ENCODE results near the gene NEO1.

Gene NEO1, protein sequence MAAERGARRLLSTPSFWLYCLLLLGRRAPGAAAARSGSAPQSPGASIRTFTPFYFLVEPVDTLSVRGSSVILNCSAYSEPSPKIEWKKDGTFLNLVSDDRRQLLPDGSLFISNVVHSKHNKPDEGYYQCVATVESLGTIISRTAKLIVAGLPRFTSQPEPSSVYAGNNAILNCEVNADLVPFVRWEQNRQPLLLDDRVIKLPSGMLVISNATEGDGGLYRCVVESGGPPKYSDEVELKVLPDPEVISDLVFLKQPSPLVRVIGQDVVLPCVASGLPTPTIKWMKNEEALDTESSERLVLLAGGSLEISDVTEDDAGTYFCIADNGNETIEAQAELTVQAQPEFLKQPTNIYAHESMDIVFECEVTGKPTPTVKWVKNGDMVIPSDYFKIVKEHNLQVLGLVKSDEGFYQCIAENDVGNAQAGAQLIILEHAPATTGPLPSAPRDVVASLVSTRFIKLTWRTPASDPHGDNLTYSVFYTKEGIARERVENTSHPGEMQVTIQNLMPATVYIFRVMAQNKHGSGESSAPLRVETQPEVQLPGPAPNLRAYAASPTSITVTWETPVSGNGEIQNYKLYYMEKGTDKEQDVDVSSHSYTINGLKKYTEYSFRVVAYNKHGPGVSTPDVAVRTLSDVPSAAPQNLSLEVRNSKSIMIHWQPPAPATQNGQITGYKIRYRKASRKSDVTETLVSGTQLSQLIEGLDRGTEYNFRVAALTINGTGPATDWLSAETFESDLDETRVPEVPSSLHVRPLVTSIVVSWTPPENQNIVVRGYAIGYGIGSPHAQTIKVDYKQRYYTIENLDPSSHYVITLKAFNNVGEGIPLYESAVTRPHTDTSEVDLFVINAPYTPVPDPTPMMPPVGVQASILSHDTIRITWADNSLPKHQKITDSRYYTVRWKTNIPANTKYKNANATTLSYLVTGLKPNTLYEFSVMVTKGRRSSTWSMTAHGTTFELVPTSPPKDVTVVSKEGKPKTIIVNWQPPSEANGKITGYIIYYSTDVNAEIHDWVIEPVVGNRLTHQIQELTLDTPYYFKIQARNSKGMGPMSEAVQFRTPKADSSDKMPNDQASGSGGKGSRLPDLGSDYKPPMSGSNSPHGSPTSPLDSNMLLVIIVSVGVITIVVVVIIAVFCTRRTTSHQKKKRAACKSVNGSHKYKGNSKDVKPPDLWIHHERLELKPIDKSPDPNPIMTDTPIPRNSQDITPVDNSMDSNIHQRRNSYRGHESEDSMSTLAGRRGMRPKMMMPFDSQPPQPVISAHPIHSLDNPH (N-terminal part only)

DNA sequence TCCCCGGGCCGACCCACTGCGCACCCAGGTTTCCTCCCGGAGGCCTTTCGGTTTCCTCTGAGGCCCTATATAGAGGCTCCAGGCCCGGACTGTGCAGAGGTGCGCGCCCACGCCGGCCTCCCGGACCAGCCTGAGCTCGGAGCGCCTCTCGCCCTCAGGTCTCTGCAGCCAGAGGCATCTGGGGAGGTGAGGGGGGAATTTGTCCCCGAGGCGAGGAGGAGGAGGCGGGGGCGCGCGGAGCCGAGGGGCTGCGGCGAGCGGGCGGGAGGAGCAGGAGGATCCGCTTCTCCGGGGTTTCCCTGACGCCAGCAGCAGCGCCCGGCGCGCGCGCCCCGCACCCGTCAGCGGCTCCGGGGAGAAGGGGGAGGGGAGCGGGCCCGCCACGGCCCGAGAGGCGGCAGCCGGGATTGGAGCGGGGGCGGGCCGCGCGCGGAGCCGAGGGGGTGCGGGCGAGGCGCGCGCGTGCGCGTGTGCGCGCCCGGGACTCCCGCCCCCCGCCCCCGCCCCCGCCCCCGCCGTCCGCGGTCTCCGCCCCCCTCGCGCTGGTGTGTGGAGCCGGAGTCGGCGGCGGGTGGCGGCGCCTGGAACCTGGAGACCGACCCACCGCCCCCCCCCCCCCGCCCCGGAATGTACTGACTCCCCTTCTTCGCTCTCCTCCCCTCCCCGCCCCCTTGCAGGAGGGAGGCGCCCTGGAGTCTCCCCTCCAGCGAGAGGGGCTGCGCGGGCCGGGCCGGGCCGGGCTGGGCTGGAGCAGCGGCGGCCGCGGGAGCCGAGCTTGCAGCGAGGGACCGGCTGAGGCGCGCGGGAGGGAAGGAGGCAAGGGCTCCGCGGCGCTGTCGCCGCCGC is at the start of gene NEO1:
NEO1 (plus strand) TSS at position 657 of the 846 bp plus-strand sequence. CDS start 213 bp downstream, outside the sequence.
- peak; percentile 81 for DNase-seq

DNA sequence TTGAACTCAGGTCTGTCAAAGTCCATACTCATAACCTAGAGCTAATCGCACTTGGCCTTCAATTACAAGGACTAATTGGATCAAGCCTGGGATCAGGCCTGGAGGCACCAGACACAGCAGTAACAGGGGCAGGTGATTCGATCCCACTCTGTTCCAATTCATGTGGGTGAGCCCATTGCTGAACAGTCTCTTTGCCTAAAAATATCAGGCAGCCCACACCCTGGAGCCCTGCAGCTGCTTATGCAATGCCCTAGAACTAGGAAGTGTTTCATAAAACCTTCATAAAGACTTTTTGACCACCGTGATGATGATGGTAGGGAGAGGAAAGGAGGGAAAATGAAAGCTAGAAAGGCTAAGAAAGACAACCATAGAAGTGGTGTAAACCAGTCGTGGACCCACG is 47.8 kb upstream of the NEO1 start:
- DNase-seq = no peak

DNA sequence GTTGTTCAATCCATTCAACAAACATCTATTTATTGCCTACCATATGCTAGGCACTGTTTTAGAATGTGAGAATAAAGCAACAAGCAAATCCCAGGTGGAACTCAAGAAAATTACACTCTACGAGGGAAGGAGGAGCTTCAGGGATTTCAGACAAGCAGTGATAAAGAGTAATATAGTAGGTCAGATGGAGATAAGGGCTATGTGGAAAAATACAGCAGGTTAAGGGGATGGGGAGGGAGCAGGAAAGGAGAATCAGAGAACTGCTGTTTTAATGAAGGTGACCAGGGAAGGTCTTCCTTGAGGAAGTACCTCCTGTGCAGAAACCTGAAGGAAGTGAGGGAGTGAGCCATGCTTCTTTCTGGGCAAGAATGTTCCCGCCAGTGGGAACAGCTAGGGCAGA is 47.2 kb upstream of the NEO1 start:
- DNase-seq = no peak

- DNase-seq = no peak
Observed at GRCh38 chr15:73005446-73005845, 46.8 kb upstream of the NEO1 start.

DNA sequence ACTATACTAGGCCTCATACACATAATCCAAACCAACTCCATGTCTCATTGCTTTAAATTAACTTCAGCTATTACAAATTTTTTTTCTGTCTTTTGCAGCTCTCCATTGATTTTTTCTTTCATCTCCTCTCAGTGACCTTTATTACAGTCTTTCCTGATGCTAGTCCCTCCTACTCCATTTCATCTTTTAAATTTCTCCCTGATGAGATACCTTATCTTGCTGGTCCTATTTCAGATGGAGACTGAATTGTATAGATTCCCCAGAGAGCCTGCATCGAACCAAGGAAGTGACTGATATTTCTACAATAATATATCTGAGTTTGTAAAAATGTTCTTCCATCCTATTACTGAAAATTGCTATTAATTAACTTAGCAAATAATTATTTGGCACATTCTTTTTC is 45.7 kb upstream of the NEO1 start:
- DNase-seq = no peak

- DNase-seq = no peak
Observed at GRCh38 chr15:73009066-73010056, 42.9 kb upstream of the NEO1 start.

GRCh38 chr15:73010154-73011152 is 41.8 kb upstream of the NEO1 start:
- DNase-seq = no peak

DNA sequence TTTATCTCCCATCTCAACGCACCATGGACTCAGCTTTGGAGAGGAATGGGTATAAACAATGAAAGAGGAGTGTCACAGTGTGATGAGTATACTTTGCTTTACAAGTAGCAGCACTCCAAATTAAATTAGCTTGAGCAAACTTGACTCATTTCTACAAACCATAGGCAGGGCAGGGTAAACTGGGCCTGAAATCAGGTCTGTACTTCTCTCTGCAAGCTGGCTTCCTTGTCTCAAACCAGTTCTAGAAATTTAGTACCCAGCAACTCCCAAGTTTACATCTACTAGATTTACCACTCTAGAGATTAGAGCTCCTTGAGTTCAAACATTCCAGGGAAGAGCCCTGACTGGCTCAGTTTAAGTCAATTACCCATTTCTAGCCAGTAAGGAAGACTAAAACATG is 37.4 kb upstream of the NEO1 start:
- no peak for DNase-seq

DNA sequence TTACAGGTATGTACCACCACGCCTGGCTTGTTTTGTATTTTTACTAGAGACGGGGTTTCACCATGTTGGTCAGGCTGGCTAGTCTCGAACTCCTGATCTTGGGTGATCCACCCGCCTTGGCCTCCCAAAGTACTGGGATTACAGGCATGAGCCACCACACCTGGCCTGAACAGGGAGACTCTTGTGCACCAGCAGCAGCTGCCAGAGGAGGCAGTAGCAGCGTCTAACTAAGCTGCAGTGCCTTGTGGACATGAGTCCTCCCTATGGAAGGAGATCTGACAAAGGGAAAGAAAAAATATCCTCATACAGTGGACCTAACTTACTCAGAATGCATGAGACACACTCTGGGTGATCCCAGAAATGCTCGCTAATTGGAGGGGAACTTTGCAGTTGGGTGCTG is 36.8 kb upstream of the NEO1 start:
- no peak for DNase-seq

DNA sequence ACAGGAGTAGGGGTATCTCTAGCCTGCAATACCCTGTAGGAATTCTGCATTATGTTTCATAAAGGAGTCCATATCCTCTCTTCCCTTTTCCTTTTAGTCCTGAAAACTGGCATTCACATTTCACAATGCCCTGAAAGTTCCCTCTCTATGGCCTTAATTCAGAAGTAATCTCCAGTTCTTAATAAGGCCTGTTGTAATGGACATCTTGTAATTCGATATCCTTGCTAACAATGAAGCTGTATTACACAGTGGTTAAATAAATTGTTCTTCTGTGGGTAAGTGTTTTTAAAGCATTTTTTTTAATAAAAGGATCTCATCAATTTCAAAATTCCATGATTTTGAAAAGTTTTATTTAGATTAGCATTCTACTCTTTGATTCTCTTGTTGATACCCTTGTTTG is 34.3 kb upstream of the NEO1 start:
- no peak for DNase-seq

- no peak for DNase-seq
Observed at GRCh38 chr15:73019154-73019553, 33.1 kb upstream of the NEO1 start.

DNA sequence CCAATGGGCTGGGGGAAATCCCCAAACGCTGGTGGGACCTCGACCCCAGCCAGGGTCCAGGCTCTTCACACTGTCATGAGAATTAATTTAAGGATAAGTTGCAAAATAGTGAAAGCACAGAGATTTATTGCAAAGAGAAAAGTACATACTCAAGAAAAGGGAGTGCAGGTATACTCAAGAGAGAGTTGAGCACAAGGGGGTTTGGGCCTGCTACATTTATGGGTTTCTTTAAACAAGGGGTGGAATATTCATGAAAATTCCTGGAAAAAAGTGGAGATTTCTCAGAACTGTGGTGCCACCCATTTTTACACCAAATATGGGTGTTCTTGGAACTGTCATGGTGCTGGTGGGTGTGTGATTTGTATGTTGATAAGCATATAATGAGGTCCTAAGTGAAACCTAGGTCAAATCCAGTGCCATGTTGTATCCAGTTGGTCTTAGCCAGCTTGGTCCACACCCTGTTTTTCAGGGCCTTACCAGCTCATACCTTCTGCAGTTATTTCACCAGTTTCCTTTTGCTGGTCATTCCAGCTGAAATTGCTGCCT is 32.6 kb upstream of the NEO1 start:
- no peak for DNase-seq

DNA sequence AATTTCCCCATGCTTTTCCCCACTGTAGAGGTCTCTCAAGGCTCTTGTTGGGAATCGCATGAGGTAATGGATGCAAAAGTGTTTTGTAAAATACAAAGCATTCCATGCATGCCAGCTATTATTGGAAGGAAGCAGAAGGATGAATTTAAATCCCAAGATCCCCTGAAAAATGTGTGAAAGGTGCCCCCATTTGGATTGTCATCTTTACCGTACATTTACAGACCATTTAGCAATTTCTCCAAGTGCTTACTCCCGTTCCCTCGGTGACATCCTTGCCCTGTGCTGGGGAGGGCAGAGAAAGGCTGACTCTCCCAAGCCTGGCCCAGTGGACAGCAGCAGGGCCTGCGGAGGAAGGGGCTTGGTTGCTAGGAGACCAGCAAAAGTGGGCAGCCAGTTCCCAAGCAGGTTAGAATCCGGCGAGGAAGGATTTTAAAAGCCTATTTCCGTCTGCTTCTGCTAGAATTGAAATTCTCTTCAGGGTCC is 31.1 kb upstream of the NEO1 start:
- DNase-seq = no peak

DNA sequence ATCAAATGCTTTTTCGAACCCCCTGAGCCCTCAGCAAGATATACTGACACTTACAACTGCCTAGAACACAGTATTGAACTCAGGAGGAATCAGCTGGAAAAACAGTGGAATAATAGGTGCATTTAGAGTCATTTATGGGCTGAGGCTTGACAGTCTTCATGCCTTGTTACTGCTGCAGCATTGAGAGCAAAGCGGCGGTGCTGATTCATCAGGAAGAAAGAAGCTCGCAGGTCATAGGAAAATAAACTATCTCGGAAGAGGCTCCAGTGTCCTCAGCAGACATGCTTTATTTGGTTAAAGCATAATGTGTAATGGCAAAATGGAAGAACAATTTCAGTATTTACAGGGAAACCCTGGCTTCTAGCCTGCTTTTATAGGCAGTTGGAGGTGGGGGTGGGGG is 30.1 kb upstream of the NEO1 start:
- no peak for DNase-seq

DNA sequence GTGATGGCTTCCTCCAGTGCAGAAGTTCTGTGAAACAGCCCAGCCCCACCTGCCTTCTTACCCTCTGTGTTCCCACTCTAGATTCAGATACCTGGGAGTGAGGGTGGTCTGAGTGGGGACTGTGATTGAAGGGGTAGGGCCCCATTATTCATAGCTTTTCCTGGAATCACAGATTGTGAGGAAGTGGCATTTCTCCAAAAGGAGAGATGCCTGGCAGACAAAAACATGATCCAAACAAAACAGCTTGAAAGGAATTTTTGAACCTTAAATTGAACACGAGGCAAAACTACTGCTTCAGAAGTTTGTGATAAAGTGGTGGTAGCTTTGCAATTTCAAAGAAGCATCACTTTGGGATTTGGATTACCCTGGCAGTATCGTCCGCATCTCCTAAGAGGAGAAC is 29.2 kb upstream of the NEO1 start:
- DNase-seq = no peak

DNA sequence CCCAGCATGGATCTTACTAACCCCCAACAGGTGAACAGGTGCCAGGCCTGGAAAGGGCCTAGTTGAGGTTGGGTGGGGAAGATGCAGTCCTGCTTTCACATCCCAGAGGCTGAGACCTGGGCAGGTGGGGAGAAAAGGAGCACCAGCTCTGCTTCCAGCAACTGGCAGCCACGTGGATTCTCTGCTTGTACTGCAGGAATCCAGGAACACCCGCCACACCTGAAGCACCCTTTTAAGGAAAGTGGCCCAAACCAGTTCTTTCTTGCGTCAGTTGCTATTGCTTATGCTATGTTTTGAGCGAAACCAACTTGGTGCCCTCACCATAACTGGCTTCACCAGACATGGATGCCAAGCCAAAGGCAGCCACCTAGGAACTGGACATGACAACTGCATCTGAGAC is 28.1 kb upstream of the NEO1 start:
- DNase-seq = no peak

- no peak for DNase-seq
Observed at GRCh38 chr15:73026511-73027054, 25.7 kb upstream of the NEO1 start.

DNA sequence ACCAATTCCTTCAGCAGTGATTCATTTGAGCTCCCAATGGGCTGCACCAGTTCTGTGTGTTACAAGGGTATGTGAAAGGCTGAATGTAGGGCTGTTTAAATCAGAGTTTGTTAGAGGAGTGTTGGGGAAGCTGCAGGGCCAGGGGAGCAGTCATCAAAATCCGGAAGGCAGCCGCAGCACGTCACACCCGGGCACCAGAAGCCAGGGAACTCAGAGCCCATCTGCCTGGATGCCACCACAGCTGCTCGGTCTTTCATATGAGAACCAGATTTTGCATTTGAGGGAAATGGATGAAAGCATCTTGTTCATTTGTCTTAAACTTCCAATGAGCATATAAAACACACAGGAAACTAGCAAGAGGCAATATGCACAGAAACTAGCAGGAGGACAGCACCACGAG is 24.2 kb upstream of the NEO1 start:
- no peak for DNase-seq
